Calu3 (cell line): ENCODE measurements around the gene SPON1. TPM values are rescaled to one million over a fixed set of nuclear protein-coding genes. Genes with fewer than 3 reads are reported as not detected.

Source experiments
- BruUV-seq: library from RNA; stranded (reverse); fragments of 400-500 nt; replicated peaks from 2 replicates; lab custom pipeline; 2021; lab: Mats Ljungman, UMichigan
- CTCF ChIA-PET: fragments of 300-600 bp; sonication (Branson Sonifier 250); formaldehyde crosslinking; loops from one replicate; lab custom pipeline; 2022; ENCODE audit warnings: antibody characterized with exemption; lab: Charles Lee
- DNase-seq: peaks from one replicate; pipeline ENCODE4 v3.0.0; 2022
- H3K27ac Mint-ChIP-seq: one replicate; pipeline ENCODE4 v1.8.0; 2022; ENCODE audit warnings: mixed read lengths; ENCODE audit not compliant: unreplicated experiment
- H3K27me3 Mint-ChIP-seq: one replicate; pipeline ENCODE4 v1.8.0; 2022; ENCODE audit warnings: mixed read lengths; ENCODE audit not compliant: unreplicated experiment
- H3K36me3 Mint-ChIP-seq: one replicate; pipeline ENCODE4 v1.8.0; 2022; ENCODE audit warnings: mild to moderate bottlenecking, moderate library complexity, mixed read lengths; ENCODE audit not compliant: insufficient read depth, unreplicated experiment
- H3K4me1 Mint-ChIP-seq: one replicate; pipeline ENCODE4 v1.8.0; 2022; ENCODE audit warnings: mild to moderate bottlenecking, low read depth, mixed read lengths; ENCODE audit not compliant: unreplicated experiment
- H3K4me3 Mint-ChIP-seq: one replicate; pipeline ENCODE4 v1.8.0; 2022; ENCODE audit warnings: mild to moderate bottlenecking, low read depth, moderate library complexity, mixed read lengths; ENCODE audit not compliant: unreplicated experiment
- H3K9me3 Mint-ChIP-seq: one replicate; pipeline ENCODE4 v1.8.0; 2022; ENCODE audit warnings: low read depth, mixed read lengths; ENCODE audit not compliant: unreplicated experiment
- intact Hi-C: fragments of 100-400 bp; cut with micrococcal nuclease; formaldehyde crosslinking; loops from one replicate; pipeline ENCODE4 v1.10.0; 2022; ENCODE audit not compliant: unreplicated experiment
- total RNA-seq: library from RNA; stranded (reverse); gene quantifications from 2 replicates; pipeline ENCODE4 v1.2.3, GENCODE V29; 2022
- TF ChIP-seq, protein P1 (sequence below): fragments of 200-600 bp; IDR thresholded peaks from one replicate; pipeline ENCODE4 v1.8.0; 2022; ENCODE audit warnings: antibody characterized with exemption; ENCODE audit not compliant: unreplicated experiment

The SPON1 gene
- total RNA-seq, 1 experiment from 2014 or later = not detected

DNA sequence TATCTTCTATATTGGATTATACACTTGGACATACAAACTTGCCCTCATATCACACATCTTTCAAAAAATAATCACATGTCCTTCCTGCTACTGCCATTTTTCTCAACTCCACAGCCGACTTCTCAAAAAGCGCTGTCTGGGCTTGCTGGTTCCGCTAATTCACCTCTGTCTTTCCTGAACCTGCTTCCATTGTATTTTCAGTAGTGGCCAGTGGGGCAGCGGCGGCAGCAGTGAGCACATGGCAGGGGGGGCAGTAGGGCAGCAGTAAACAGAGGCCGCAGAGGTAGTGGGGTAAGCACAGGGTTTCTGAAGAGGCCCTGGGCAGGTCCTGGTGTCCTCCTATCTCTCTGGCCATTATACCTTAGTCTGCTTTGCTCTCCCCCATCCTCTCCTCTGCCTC, 270.1 kb downstream of the SPON1 start:
- DNase-seq = peak; percentile 19
- H3K27me3 Mint-ChIP-seq = peaks cover 97% of the 10 kb centered on the region
- peaks cover 2% of the 10 kb centered on the region for H3K9me3 Mint-ChIP-seq
- H3K4me3 Mint-ChIP-seq = no peak overlapping the region
- CTCF ChIA-PET = no interaction called here
- H3K4me1 Mint-ChIP-seq = no peaks in the 10 kb centered on the region
- intact Hi-C loops = no loop called here
- no peaks in the 10 kb centered on the region for H3K36me3 Mint-ChIP-seq
- no peak overlapping the region for H3K27ac Mint-ChIP-seq
- TF ChIP-seq, protein P1, sequence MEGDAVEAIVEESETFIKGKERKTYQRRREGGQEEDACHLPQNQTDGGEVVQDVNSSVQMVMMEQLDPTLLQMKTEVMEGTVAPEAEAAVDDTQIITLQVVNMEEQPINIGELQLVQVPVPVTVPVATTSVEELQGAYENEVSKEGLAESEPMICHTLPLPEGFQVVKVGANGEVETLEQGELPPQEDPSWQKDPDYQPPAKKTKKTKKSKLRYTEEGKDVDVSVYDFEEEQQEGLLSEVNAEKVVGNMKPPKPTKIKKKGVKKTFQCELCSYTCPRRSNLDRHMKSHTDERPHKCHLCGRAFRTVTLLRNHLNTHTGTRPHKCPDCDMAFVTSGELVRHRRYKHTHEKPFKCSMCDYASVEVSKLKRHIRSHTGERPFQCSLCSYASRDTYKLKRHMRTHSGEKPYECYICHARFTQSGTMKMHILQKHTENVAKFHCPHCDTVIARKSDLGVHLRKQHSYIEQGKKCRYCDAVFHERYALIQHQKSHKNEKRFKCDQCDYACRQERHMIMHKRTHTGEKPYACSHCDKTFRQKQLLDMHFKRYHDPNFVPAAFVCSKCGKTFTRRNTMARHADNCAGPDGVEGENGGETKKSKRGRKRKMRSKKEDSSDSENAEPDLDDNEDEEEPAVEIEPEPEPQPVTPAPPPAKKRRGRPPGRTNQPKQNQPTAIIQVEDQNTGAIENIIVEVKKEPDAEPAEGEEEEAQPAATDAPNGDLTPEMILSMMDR = peak; percentile 53
- no TSS peak for BruUV-seq

GRCh38 chr11:14234446-14234845, 271.9 kb downstream of the SPON1 start:
- CTCF ChIA-PET = interaction anchor here (1.0 kb wide), 1 partner anchor 32 kb away, joined by 3 read pairs; no protein-coding TSS in a partner anchor
- H3K27me3 Mint-ChIP-seq = peaks cover 97% of the 10 kb centered on the region

DNA sequence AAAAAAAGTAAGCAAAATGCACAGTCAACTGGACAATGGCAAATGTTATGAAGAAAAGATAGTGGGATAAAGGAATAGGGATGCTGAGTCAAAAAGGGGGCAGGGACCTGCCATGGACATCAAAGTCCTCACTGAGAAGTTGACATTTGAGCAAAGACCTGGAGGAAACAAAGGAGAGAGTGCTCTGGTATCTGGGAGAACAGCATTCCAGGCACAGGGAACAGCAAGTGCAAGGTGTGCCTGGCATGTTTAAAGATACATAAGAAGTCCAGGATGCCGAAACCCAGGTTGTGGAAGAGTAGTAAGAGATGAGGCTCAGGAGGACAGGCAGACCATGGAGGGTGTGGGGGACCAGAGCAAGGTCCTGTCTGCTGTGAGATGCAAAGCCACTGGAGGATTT, 273.2 kb downstream of the SPON1 start:
- Mint-ChIP-seq H3K27ac (no peak overlapping the region), H3K36me3 (no peaks in the 10 kb centered on the region), H3K9me3 (peaks cover 2% of the 10 kb centered on the region), H3K4me3 (no peak overlapping the region), H3K4me1 (no peaks in the 10 kb centered on the region), H3K27me3 (peaks cover 92% of the 10 kb centered on the region)
- DNase-seq = no peak
- CTCF ChIA-PET = no interaction called here
- BruUV-seq = no TSS peak
- TF ChIP-seq, protein P1 = no peak
- intact Hi-C loops = no loop called here

More at GRCh38 chr11:14234446-14234845, 271.9 kb downstream of the SPON1 start:
- intact Hi-C loops = no loop called here
- BruUV-seq = no TSS peak
- Mint-ChIP-seq H3K4me3 (no peak overlapping the region), H3K4me1 (no peaks in the 10 kb centered on the region), H3K27ac (no peak overlapping the region), H3K36me3 (no peaks in the 10 kb centered on the region), H3K9me3 (peaks cover 2% of the 10 kb centered on the region)
- TF ChIP-seq, protein P1 = no peak
- DNase-seq = no peak

- Mint-ChIP-seq H3K4me1 (no peaks in the 10 kb centered on the region), H3K27ac (no peak overlapping the region), H3K27me3 (peaks cover 86% of the 10 kb centered on the region), H3K9me3 (peaks cover under 1% of the 10 kb centered on the region), H3K36me3 (no peaks in the 10 kb centered on the region), H3K4me3 (no peak overlapping the region)
- TF ChIP-seq, protein P1 = no peak
- BruUV-seq = no TSS peak
- CTCF ChIA-PET = no interaction called here
- intact Hi-C loops = no loop called here
- DNase-seq = no peak
Observed at GRCh38 chr11:14237444-14237961, 275.0 kb downstream of the SPON1 start.
